Measurements from ENCODE around the gene TNS3. TPM values are rescaled to one million over a fixed set of nuclear protein-coding genes. Genes with fewer than 3 reads are reported as not detected.

Gene TNS3
- total RNA-seq, 1 donor from 2014 or later, result 40.8 TPM

GRCh38 chr7:47523401-47523800 is 58.5 kb downstream of the TNS3 start:
- TF ChIP-seq CTCF (conservative IDR thresholded peaks at IDR 0.05; ENCODE audit: low read depth, low read length), result no peak
- DNase-seq (ENCODE audit: low read depth), result no peak
- H3K4me3 ChIP-seq (ENCODE audit: low read depth, low read length), result no peak overlapping the region

GRCh38 chr7:47521816-47522561 is 59.9 kb downstream of the TNS3 start:
- DNase-seq (ENCODE audit: low read depth), result no peak
- TF ChIP-seq CTCF (conservative IDR thresholded peaks at IDR 0.05; ENCODE audit: low read depth, low read length), result no peak
- no peak overlapping the region for H3K4me3 ChIP-seq (ENCODE audit: low read depth, low read length)

DNA sequence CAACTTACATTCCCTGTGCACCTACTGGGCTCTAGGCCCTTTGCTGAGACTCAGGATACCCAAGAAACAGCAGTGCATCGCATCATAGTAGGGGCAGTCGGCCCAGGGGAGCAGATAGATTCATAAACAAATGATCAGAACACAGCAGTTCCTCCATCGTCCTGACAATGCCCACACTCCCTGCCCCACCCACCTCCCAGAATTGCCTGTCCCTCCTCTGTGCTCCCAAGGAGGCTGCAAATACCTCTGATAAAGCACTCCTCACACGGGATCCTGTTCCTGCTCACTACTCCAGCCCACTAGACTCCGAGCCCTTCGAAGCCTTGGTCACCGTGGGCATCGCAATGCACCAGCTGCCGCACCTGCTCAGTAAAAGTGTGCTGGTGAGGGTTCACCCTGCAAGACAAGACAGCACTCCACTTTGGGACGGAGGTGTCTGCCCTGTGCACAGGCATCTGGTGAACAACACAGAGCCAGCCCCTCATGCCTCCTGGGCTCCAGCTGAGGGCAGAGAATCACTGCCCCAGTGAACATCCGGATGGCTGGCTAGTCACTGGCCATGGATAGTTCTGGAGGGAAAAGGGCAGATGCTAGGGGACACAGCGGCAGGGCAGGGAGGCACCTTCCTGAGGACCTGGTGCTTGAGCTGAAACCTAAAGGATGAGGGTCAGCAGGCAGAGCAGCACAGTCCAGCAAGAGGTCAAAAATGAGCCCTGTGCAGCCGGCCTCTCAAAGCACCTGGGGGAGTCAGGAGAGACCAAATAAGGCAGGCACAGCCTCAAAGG is 60.7 kb downstream of the TNS3 start:
- DNase-seq (ENCODE audit: low read depth), result no peak
- no peak for TF ChIP-seq CTCF (conservative IDR thresholded peaks at IDR 0.05; ENCODE audit: low read depth, low read length)
- no peak overlapping the region for H3K4me3 ChIP-seq (ENCODE audit: low read depth, low read length)

DNA sequence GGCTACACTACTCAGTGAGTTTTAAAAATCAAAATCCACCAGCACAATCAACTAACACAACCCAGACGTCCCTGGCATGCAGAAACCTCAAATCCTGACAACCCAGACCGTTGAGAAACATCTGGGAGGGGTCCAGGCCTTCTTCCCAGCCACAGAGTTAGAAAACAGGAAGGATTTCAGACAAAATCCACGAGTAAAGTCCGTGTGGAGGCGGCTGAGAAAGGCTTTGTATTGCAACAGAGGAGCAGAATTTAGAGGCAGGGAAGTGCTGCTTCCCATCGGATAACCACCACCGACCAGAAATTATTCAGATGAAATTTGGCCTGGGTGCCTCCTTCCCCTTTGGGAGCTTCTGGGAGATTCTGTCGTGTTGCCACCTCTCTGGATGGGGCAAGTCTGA is 61.5 kb downstream of the TNS3 start:
- no peak overlapping the region for H3K4me3 ChIP-seq (ENCODE audit: low read depth, low read length)
- no peak for TF ChIP-seq CTCF (conservative IDR thresholded peaks at IDR 0.05; ENCODE audit: low read depth, low read length)
- no peak for DNase-seq (ENCODE audit: low read depth)

DNA sequence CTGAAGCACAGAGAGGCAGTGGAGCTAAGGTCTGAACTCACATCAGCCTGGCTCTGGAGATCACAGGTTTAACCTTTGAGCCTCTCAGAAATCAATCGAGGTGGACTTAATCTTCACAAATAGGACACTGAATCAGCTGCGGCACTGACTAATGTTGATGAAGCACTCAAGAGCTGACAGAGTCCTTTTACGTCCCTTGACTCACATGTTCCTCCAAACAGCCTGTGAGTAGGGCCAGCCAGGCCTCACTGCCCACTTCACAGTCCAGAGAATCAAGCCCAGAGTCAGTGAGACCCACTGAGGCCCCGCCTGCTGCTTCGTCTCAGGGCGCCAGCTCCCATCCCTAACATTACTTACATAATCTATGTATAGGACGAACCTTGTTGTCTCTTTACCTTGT is 63.1 kb downstream of the TNS3 start:
- H3K4me3 ChIP-seq (ENCODE audit: low read depth, low read length), result no peak overlapping the region
- TF ChIP-seq CTCF (conservative IDR thresholded peaks at IDR 0.05; ENCODE audit: low read depth, low read length), result no peak
- DNase-seq (ENCODE audit: low read depth), result peak; percentile 85

DNA sequence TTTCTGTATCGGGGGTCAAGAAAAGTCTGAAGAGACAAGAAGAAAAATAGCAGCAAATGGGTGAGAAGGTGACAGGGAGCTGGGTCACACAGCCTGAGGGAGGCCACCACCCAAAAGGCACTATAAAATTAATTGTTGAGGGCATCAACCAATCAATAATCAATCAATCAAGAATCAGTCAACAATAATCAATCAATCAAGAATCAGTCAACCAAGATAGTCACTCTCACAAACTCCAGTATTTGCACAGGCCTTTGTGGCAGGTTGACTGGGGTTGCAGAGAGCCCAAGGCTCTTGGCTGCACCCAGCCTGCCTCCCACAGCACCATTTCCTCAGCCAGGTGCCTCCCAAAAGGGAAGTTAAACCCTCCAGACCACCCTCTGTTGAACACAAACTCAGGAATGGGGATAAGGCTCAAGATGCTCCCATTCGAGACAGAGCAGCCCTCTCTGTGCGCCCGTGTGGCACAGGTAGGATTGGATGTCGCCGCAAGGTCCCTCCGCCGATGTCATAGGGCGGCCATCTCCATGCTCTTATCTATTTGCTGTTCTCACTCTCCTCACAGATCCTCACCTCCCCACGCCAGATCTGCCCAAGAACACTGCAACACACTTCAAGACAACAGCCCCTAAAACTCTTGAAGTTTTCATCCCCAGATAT is 64.0 kb downstream of the TNS3 start:
- no peak for DNase-seq (ENCODE audit: low read depth)
- no peak for TF ChIP-seq CTCF (conservative IDR thresholded peaks at IDR 0.05; ENCODE audit: low read depth, low read length)
- H3K4me3 ChIP-seq (ENCODE audit: low read depth, low read length), result no peak overlapping the region
